MG63 (cell line): ENCODE results near the gene MYEOV. TPM values are rescaled to one million over a fixed set of nuclear protein-coding genes. Genes with fewer than 3 reads are reported as not detected.

ENCODE experiments used
- DNase-seq: peaks from one replicate; pipeline ENCODE4 v3.0.0-alpha.2; 2020
- H3K27me3 ChIP-seq: fragments of 250-450 bp; sonication (Bioruptor Pico); 2 replicates; pipeline ENCODE4 v1.5.1; 2020; ENCODE audit warnings: mild to moderate bottlenecking, moderate library complexity
- H3K36me3 ChIP-seq: fragments of 250-450 bp; sonication (Bioruptor Pico); 2 replicates; pipeline ENCODE4 v1.5.1; 2020; ENCODE audit warnings: mild to moderate bottlenecking, moderate library complexity
- H3K4me3 ChIP-seq: fragments of 250-450 bp; sonication (Bioruptor Pico); 2 replicates; pipeline ENCODE4 v1.5.1; 2020; ENCODE audit warnings: mild to moderate bottlenecking, moderate library complexity
- H3K9me3 ChIP-seq: fragments of 250-450 bp; sonication (Bioruptor Pico); 2 replicates; pipeline ENCODE4 v1.5.1; 2020; ENCODE audit warnings: mild to moderate bottlenecking, moderate library complexity
- total RNA-seq: library from RNA; depleted of rRNA; stranded (reverse); fragments of >200 nt; shearing (Covaris generic); gene quantifications from 2 replicates; pipeline ENCODE4 v1.2.3, GENCODE V29; 2014; ENCODE audit warnings: low replicate concordance

Gene MYEOV
- total RNA-seq, 1 experiment from 2014 or later = 1.2 TPM

GRCh38 chr11:69304258-69304657 is 10.3 kb downstream of the MYEOV start:
- H3K4me3 ChIP-seq = no peak overlapping the region
- no peaks in the 10 kb centered on the region for H3K27me3 ChIP-seq
- H3K9me3 ChIP-seq = no peaks in the 10 kb centered on the region
- no peak for DNase-seq
- H3K36me3 ChIP-seq = no peaks in the 10 kb centered on the region; the same call in 1 of the 2 replicates

GRCh38 chr11:69304686-69305085 is 10.7 kb downstream of the MYEOV start:
- no peaks in the 10 kb centered on the region for H3K9me3 ChIP-seq
- H3K36me3 ChIP-seq = no peaks in the 10 kb centered on the region; the same call in 1 of the 2 replicates

GRCh38 chr11:69305885-69306540 is 12.1 kb downstream of the MYEOV start:
- DNase-seq = no peak
- H3K9me3 ChIP-seq = no peaks in the 10 kb centered on the region
- no peaks in the 10 kb centered on the region for H3K27me3 ChIP-seq
- no peaks in the 10 kb centered on the region; the same call in 1 of the 2 replicates for H3K36me3 ChIP-seq
- H3K4me3 ChIP-seq = no peak overlapping the region

More at GRCh38 chr11:69304686-69305085, 10.7 kb downstream of the MYEOV start:
- Histone ChIP-seq H3K4me3 (no peak overlapping the region), H3K27me3 (no peaks in the 10 kb centered on the region)
- no peak for DNase-seq

GRCh38 chr11:69306821-69307220 is 12.9 kb downstream of the MYEOV start:
- DNase-seq = no peak
- Histone ChIP-seq H3K9me3 (no peaks in the 10 kb centered on the region), H3K27me3 (no peaks in the 10 kb centered on the region), H3K4me3 (no peak overlapping the region), H3K36me3 (no peaks in the 10 kb centered on the region; the same call in 1 of the 2 replicates)

GRCh38 chr11:69307421-69307820 is 13.5 kb downstream of the MYEOV start:
- no peak overlapping the region for H3K4me3 ChIP-seq
- H3K9me3 ChIP-seq = no peaks in the 10 kb centered on the region
- no peaks in the 10 kb centered on the region for H3K27me3 ChIP-seq
- no peak for DNase-seq
- H3K36me3 ChIP-seq = no peaks in the 10 kb centered on the region; the same call in 1 of the 2 replicates

GRCh38 chr11:69307871-69308431 is 14.0 kb downstream of the MYEOV start:
- Histone ChIP-seq H3K9me3 (no peaks in the 10 kb centered on the region), H3K36me3 (no peaks in the 10 kb centered on the region; the same call in 1 of the 2 replicates), H3K4me3 (no peak overlapping the region), H3K27me3 (no peaks in the 10 kb centered on the region)
- no peak for DNase-seq

- Histone ChIP-seq H3K9me3 (no peaks in the 10 kb centered on the region), H3K4me3 (no peak overlapping the region), H3K36me3 (no peaks in the 10 kb centered on the region; the same call in 1 of the 2 replicates), H3K27me3 (no peaks in the 10 kb centered on the region)
- DNase-seq = no peak
These were observed 14.5 kb downstream of the MYEOV start for GRCh38 chr11:69308491-69308911.

- no peaks in the 10 kb centered on the region; the same call in 1 of the 2 replicates for H3K36me3 ChIP-seq
- peaks cover 1% of the 10 kb centered on the region; the same call in 1 of the 2 replicates for H3K9me3 ChIP-seq
- DNase-seq = no peak
- no peaks in the 10 kb centered on the region for H3K27me3 ChIP-seq
- no peak overlapping the region for H3K4me3 ChIP-seq
These were observed 15.1 kb downstream of the MYEOV start for GRCh38 chr11:69308936-69309615.

- Histone ChIP-seq H3K9me3 (peaks cover 2% of the 10 kb centered on the region; the same call in 1 of the 2 replicates), H3K27me3 (no peaks in the 10 kb centered on the region), H3K4me3 (no peak overlapping the region), H3K36me3 (no peaks in the 10 kb centered on the region)
- no peak for DNase-seq
These were observed 15.8 kb downstream of the MYEOV start for GRCh38 chr11:69309631-69310280.

- DNase-seq = no peak
These were observed 16.4 kb downstream of the MYEOV start for GRCh38 chr11:69310351-69310750.

GRCh38 chr11:69310934-69311766 is 17.2 kb downstream of the MYEOV start:
- Histone ChIP-seq H3K9me3 (peaks cover 2% of the 10 kb centered on the region; the same call in 1 of the 2 replicates), H3K27me3 (no peaks in the 10 kb centered on the region), H3K36me3 (no peaks in the 10 kb centered on the region), H3K4me3 (no peak overlapping the region)
- no peak for DNase-seq

More at GRCh38 chr11:69310351-69310750, 16.4 kb downstream of the MYEOV start:
- no peaks in the 10 kb centered on the region for H3K27me3 ChIP-seq
- no peak overlapping the region for H3K4me3 ChIP-seq
- H3K9me3 ChIP-seq = peaks cover 2% of the 10 kb centered on the region; the same call in 1 of the 2 replicates
- no peaks in the 10 kb centered on the region for H3K36me3 ChIP-seq

GRCh38 chr11:69311767-69312385 is 17.9 kb downstream of the MYEOV start:
- Histone ChIP-seq H3K4me3 (no peak overlapping the region), H3K27me3 (no peaks in the 10 kb centered on the region), H3K36me3 (no peaks in the 10 kb centered on the region), H3K9me3 (peaks cover 2% of the 10 kb centered on the region; the same call in 1 of the 2 replicates)
- no peak for DNase-seq

- Histone ChIP-seq H3K27me3 (no peaks in the 10 kb centered on the region), H3K36me3 (no peaks in the 10 kb centered on the region), H3K9me3 (peaks cover 2% of the 10 kb centered on the region; the same call in 1 of the 2 replicates), H3K4me3 (no peak overlapping the region)
- peak; percentile 59 for DNase-seq
These were observed 18.8 kb downstream of the MYEOV start for GRCh38 chr11:69312453-69313404.

- no peaks in the 10 kb centered on the region for H3K36me3 ChIP-seq
- H3K27me3 ChIP-seq = no peaks in the 10 kb centered on the region
- H3K9me3 ChIP-seq = peaks cover 2% of the 10 kb centered on the region; the same call in 1 of the 2 replicates
- H3K4me3 ChIP-seq = no peak overlapping the region
- no peak for DNase-seq
These were observed 20.0 kb downstream of the MYEOV start for GRCh38 chr11:69313992-69314391.

- DNase-seq = no peak
- H3K36me3 ChIP-seq = no peaks in the 10 kb centered on the region
- H3K27me3 ChIP-seq = no peaks in the 10 kb centered on the region
- H3K4me3 ChIP-seq = no peak overlapping the region
- H3K9me3 ChIP-seq = peaks cover 2% of the 10 kb centered on the region; the same call in 1 of the 2 replicates
These were observed 20.6 kb downstream of the MYEOV start for GRCh38 chr11:69314555-69314954.
